ENCODE results near the gene KIRREL3. TPM values are rescaled to one million over a fixed set of nuclear protein-coding genes. Genes with fewer than 3 reads are reported as not detected.

Gene KIRREL3
- total and polyA plus RNA-seq, 2 of the 4 experiments (the other 2 are of a cell fraction): 10.9 to 15.9 TPM

- in situ Hi-C loops (cut with MboI; ENCODE audit: low sequenced_read_pairs) (no loop called here), intact Hi-C loops (cut with micrococcal nuclease) (no loop called here), dilution Hi-C loops (cut with HindIII; ENCODE audit: low sequenced_read_pairs, unreplicated experiment) (no loop called here)
- H3K4me2 ChIP-seq (ENCODE audit: low read depth, low read length): no peak overlapping the region
- H4K8ac ChIP-seq (ENCODE audit: low read depth in 2 of 2, low read length in 2 of 2): no peak overlapping the region
- H2AK5ac ChIP-seq (ENCODE audit: low read depth, low read length): no peak overlapping the region
- peaks cover 16% of the 10 kb centered on the region for H3K9me1 ChIP-seq (ENCODE audit: insufficient read depth, low read length)
- TF ChIP-seq SMC3 (IDR thresholded peaks at IDR 0.05; ENCODE audit: low read depth, low read length): no peak
- no peak overlapping the region for H2BK120ac ChIP-seq (ENCODE audit: low read depth, low read length)
- H2BK15ac ChIP-seq (ENCODE audit: low read depth, low read length): no peak overlapping the region
- ChIA-PET CTCF (no interaction called here), POLR2A (ENCODE audit: unreplicated experiment) (no interaction called here)
- H4K91ac ChIP-seq (ENCODE audit: insufficient read depth, low read depth, low read length): no peak overlapping the region
- no peak overlapping the region for H3K4ac ChIP-seq (ENCODE audit: low read depth, low read length)
- H3K4me3 ChIP-seq (ENCODE audit: insufficient read depth, low read depth, low read length): no peak overlapping the region
- no peak overlapping the region for H3K18ac ChIP-seq (ENCODE audit: low read depth, low read length)
- no peak overlapping the region for H2AK9ac ChIP-seq (replicated peaks; ENCODE audit: low read depth, low read length, poor library complexity)
- H3K4me1 ChIP-seq (ENCODE audit: control insufficient read depth, insufficient read depth, low read length): no peaks in the 10 kb centered on the region
- no peak overlapping the region for H3K27ac ChIP-seq (ENCODE audit: insufficient read depth, low read length)
- no peak overlapping the region for H3K14ac ChIP-seq (replicated peaks; ENCODE audit: low read depth, low read length)
- H3K9me3 ChIP-seq (ENCODE audit: control insufficient read depth, insufficient read depth, low read length): no peaks in the 10 kb centered on the region
- H2AFZ ChIP-seq (replicated peaks; ENCODE audit: low read length, poor library complexity): peak overlapping the region; percentile 63
- no peak overlapping the region for H3K23ac ChIP-seq (ENCODE audit: low read depth, low read length)
- H3K79me1 ChIP-seq (ENCODE audit: low read depth in 1 of 2, low read length in 2 of 2): no peaks in the 10 kb centered on the region; a peak in 1 of 4 replicates
- no peaks in the 10 kb centered on the region for H3K36me3 ChIP-seq (ENCODE audit: control insufficient read depth, insufficient read depth, low read length)
- no peak overlapping the region for H2BK5ac ChIP-seq (ENCODE audit: low read depth, low read length, poor library complexity, severe bottlenecking)
- 82% methylated on average over 6 of the region's 15 CpGs; no CpG with 5 or more reads in 1 of the 2 experiments for WGBS, 2 experiments (ENCODE audit: extremely low coverage in 2 of 2, insufficient read length in 1 of 2)
- no peak for DNase-seq
- H3K56ac ChIP-seq (ENCODE audit: extremely low read depth, insufficient read depth, low read length): no peak overlapping the region
- no peak overlapping the region for H2BK20ac ChIP-seq (ENCODE audit: low read depth, low read length)
- no peak overlapping the region for H4K5ac ChIP-seq (ENCODE audit: low read depth, low read length)
- H4K20me1 ChIP-seq (ENCODE audit: insufficient read depth, low read length): 0 out of 2 replicates have a peak, but pooled peaks cover 15% of the 10 kb centered on the region
- ATAC-seq (ENCODE audit: low read depth): no peak
- H3K9ac ChIP-seq (ENCODE audit: low read depth, low read length): no peak overlapping the region
- BruUV-seq (replicated peaks): no TSS peak
- peaks cover 5% of the 10 kb centered on the region; the same call in 1 of the 2 replicates for H3K27me3 ChIP-seq (ENCODE audit: control insufficient read depth, insufficient read depth, low read length)
Observed at GRCh38 chr11:126451211-126451802, 549.3 kb downstream of the KIRREL3 start.

All from IMR-90 (cell line).